Testis (tissue), 3 donors: ENCODE results near the gene CLDN14. TPM values are rescaled to one million over a fixed set of nuclear protein-coding genes. Genes with fewer than 3 reads are reported as not detected.

Experiments
- DNase-seq: peaks from one replicate; pipeline ENCODE4 v3.0.0-alpha.2; 2019
- H3K27ac ChIP-seq, 2 donors: fragments of 200-600 bp; sonication (generic); one replicate each; pipeline ENCODE4 v1.5.1; 2019
- H3K27me3 ChIP-seq: fragments of 200-600 bp; sonication (generic); one replicate; pipeline ENCODE4 v1.5.1; 2019
- H3K36me3 ChIP-seq: fragments of 200-600 bp; sonication (generic); one replicate; pipeline ENCODE4 v1.5.1; 2017; ENCODE audit warnings: low read depth; ENCODE audit errors: missing control alignments
- H3K4me1 ChIP-seq: fragments of 200-600 bp; sonication (generic); one replicate; pipeline ENCODE4 v1.5.1; 2019
- H3K4me3 ChIP-seq, 2 donors: fragments of 200-600 bp; sonication (generic); one replicate each; pipeline ENCODE4 v1.5.1; 2017 to 2019
- H3K9me3 ChIP-seq: fragments of 200-600 bp; sonication (generic); one replicate; pipeline ENCODE4 v1.5.1; 2017
- POLR2A ChIP-seq: fragments of 450-650 bp; IDR thresholded peaks from one replicate; pipeline ENCODE4 v1.6.1; 2017; ENCODE audit warnings: antibody characterized with exemption, mild to moderate bottlenecking, moderate library complexity
- WGBS, 2 donors: methylation state at CpG; one replicate each; pipeline ENCODE4 v1.1.5; 2018; 5-methylcytosine and 5-hydroxymethylcytosine counted together
- intact Hi-C: fragments of 100-400 bp; cut with DNase I; formaldehyde crosslinking; loops from one replicate; pipeline ENCODE4 v1.15.1; 2023; ENCODE audit warnings: low total_unique reads
- polyA plus RNA-seq: library from polyadenylated mRNA; stranded (reverse); fragments of 350-450 nt; fragmentation: Illumina TruSeq; extraction: RNeasy Lipid Tissue Mini Kit (QIAGEN cat#74804); gene quantifications from one replicate; pipeline ENCODE4 v1.2.3, GENCODE V29; 2014; ENCODE audit warnings: low read depth, low replicate concordance; ENCODE audit not compliant: insufficient read depth
- total RNA-seq, 2 donors: library from RNA; depleted of rRNA; stranded (reverse); fragments of >200 nt; gene quantifications; one replicate each; pipeline ENCODE4 v1.2.3, GENCODE V29; 2016
- TF ChIP-seq, protein P1 (sequence below), 3 experiments: fragments of 450-650 bp in 2 of 3; fragments of 200-600 bp in 1 of 3; sonication (generic) in 1 of 3; IDR thresholded peaks; one replicate each; pipeline ENCODE4 v1.5.1; 2016 to 2019; ENCODE audit warnings: antibody characterized with exemption in 3 of 3, mild to moderate bottlenecking in 2 of 3, moderate library complexity in 1 of 3

CLDN14 gene
- total and polyA plus RNA-seq, 3 donors from 2014 or later: 0.31 to 0.96 (median 0.31) TPM

DNA sequence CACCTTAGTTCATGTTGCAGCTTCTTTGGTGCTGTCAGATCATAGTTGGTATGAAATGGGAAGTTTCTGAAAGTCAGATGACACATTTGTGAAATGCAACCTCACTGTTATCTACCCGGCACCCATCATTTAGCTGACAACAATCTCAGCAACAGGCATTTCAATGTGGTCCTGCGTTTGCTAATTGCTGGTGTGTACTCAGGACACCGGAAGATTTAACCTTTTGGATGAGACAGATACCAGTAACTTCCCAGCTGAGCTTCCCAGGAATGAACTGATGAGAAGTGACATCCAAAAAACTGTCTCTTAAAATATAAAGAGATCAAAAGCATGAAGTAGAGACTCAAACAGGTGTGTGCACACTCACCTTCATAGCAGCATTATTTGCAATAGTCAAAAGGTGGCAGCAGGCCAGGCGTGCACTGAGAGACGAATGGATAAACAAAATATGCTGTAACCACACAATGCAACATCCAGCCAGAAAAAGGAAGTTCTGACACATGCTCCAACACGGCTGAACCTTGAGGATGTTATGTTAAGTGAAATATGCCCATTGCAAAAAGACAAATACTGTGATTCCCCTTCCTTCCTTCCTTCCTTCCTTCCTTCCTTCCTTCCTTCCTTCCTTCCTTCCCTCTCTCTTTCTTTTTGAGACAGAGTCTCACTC is 7.9 kb upstream of the CLDN14 start:
- Histone ChIP-seq H3K27ac (no peak overlapping the region), H3K9me3 (no peaks in the 10 kb centered on the region), H3K4me1 (no peaks in the 10 kb centered on the region), H3K4me3 (no peak overlapping the region), H3K27me3 (no peaks in the 10 kb centered on the region), H3K36me3 (no peaks in the 10 kb centered on the region)
- no peak for TF ChIP-seq POLR2A
- TF ChIP-seq, protein P1, sequence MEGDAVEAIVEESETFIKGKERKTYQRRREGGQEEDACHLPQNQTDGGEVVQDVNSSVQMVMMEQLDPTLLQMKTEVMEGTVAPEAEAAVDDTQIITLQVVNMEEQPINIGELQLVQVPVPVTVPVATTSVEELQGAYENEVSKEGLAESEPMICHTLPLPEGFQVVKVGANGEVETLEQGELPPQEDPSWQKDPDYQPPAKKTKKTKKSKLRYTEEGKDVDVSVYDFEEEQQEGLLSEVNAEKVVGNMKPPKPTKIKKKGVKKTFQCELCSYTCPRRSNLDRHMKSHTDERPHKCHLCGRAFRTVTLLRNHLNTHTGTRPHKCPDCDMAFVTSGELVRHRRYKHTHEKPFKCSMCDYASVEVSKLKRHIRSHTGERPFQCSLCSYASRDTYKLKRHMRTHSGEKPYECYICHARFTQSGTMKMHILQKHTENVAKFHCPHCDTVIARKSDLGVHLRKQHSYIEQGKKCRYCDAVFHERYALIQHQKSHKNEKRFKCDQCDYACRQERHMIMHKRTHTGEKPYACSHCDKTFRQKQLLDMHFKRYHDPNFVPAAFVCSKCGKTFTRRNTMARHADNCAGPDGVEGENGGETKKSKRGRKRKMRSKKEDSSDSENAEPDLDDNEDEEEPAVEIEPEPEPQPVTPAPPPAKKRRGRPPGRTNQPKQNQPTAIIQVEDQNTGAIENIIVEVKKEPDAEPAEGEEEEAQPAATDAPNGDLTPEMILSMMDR (IDR thresholded peaks at IDR 0.05): no peak
- no peak for DNase-seq
- WGBS, 2 donors: 76 to 78% methylated on average over 6 of the region's 6 CpGs
- intact Hi-C loops: no loop called here

GRCh38 chr21:36486246-36486645 is 6.3 kb upstream of the CLDN14 start:
- no peak for DNase-seq
- no peaks in the 10 kb centered on the region for H3K9me3 ChIP-seq
- TF ChIP-seq, protein P1 (IDR thresholded peaks at IDR 0.05): no peak
- no peak for TF ChIP-seq POLR2A
- H3K36me3 ChIP-seq: no peaks in the 10 kb centered on the region
- no peak overlapping the region for H3K4me3 ChIP-seq
- no peaks in the 10 kb centered on the region for H3K4me1 ChIP-seq
- no peaks in the 10 kb centered on the region for H3K27me3 ChIP-seq
- 90 to 96% methylated on average over 9 of the region's 9 CpGs for whole genome bisulfite sequencing, 2 donors
- no peak overlapping the region for H3K27ac ChIP-seq
- intact Hi-C loops: no loop called here

DNA sequence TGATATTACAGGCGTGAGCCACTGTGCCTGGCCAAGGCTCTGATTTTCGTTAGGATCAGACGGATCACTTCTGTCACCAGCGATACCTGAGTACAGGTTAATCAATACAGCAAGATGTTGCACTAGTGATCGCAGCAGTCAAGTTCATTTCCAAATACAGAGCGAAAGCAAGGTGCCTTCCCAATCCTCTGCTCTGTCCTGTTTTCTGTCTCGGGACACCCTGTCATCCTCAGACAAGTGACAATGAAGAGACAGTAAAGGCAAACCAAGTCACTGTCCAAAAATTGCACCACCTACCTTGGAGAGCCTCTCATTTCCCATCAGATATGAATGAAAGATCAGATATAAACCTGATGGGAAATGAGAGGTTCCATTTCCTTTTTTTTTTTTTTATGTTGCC is 5.6 kb upstream of the CLDN14 start:
- no peak for DNase-seq
- H3K27me3 ChIP-seq: no peaks in the 10 kb centered on the region
- no peak overlapping the region for H3K27ac ChIP-seq
- H3K36me3 ChIP-seq: no peaks in the 10 kb centered on the region
- WGBS, 2 donors: 91 to 97% methylated on average over 7 of the region's 7 CpGs
- intact Hi-C loops: no loop called here
- H3K9me3 ChIP-seq: no peaks in the 10 kb centered on the region
- TF ChIP-seq POLR2A: no peak
- TF ChIP-seq, protein P1 (IDR thresholded peaks at IDR 0.05): no peak
- H3K4me3 ChIP-seq: no peak overlapping the region
- H3K4me1 ChIP-seq: peaks cover 6% of the 10 kb centered on the region

DNA sequence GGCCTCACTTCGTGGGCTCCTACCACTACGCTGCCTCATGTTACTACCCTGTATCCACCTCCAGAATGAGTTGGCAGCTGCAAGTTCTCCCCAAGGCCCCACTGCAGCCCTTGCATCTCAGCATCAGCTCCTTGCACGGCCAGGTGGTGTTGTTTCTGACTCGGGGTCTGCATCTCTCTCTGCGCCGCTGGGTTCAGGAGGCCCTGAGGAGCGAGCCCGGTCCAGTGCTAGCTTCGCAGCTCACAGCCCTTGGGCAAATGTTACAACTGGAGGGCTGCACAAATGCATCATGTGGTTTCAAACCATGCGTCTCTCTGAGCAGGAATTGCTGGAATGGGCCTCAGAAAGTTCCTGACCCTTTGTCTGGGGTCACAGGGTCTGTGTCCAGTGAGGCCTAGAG is 3.2 kb upstream of the CLDN14 start:
- 95 to 96% methylated on average over 10 of the region's 10 CpGs for WGBS, 2 donors
- no peak for TF ChIP-seq POLR2A
- TF ChIP-seq, protein P1 (IDR thresholded peaks at IDR 0.05): no peak

DNA sequence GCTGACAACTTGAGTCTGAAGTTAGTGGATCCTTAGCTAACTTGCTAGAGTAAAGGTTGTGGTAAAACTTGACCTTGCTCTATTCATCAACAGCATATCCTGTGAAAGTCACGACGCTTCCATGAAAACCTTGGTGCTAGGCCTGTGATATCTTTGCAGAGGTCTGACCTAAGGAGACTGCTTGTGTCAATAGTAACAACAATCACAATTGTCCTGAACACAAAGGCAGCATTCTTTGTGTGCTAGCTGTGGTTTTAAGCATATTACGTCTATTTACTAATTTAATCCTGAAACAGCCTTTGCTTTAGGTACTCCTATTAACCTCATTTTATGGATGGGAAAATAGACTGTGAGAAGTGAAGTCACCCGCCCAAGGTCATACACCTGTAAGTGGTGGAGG is 2.8 kb upstream of the CLDN14 start:
- WGBS, 2 donors: 80 to 86% methylated on average over 4 of the region's 4 CpGs
- TF ChIP-seq, protein P1 (IDR thresholded peaks at IDR 0.05): no peak
- no peak for TF ChIP-seq POLR2A
- DNase-seq: no peak
- Histone ChIP-seq H3K27ac (no peak overlapping the region), H3K36me3 (no peaks in the 10 kb centered on the region), H3K4me1 (peaks cover 21% of the 10 kb centered on the region), H3K9me3 (no peaks in the 10 kb centered on the region), H3K4me3 (no peak overlapping the region), H3K27me3 (no peaks in the 10 kb centered on the region)
- intact Hi-C loops: no loop called here

More for the DNA sequence above, 3.2 kb upstream of the CLDN14 start:
- DNase-seq: no peak
- intact Hi-C loops: no loop called here
- no peaks in the 10 kb centered on the region for H3K36me3 ChIP-seq
- no peak overlapping the region for H3K4me3 ChIP-seq
- H3K27me3 ChIP-seq: no peaks in the 10 kb centered on the region
- H3K4me1 ChIP-seq: peaks cover 21% of the 10 kb centered on the region
- no peak overlapping the region for H3K27ac ChIP-seq
- H3K9me3 ChIP-seq: no peaks in the 10 kb centered on the region
